GM19452 (cell line): ENCODE results near the gene TBRG1.

ENCODE experiments used
- ATAC-seq: cut with Tn5 transposase; IDR thresholded peaks from one replicate; pipeline ENCODE4 v1.9.1; 2021; ENCODE audit not compliant: unreplicated experiment

TBRG1 gene

DNA sequence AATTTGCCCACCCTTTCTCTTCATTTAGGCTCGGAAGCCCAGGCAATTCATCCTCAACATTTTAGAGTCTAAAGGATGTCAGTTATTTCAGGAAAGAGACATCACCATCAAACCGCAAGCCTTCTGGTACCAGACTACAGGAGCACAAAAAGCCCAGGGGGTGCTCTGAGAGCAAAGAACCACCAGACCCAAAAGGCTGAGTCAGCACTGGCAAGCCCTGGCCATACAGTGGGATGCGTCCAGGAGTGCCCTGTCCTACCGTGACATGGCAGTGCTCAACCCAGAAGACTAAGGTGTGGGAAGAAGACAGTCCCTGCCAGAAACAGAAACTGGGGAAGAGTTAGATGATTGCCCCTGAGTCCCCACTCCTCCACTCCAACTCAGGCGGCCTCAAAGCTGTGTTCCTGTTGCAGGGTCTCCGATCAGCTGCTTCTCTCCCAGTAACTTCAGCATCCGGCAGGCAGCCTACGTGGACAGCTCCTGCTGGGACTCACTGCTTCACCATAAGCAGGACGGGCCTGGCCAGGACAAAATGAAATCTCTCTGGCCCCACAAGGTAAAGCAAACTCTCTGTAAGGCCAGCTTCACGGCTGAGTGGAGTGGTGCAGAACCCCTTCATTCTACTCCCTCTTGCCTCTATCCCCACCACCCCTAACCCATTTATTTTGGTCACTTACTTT, 10.0 kb upstream of the TBRG1 start:
- no peak for ATAC-seq

DNA sequence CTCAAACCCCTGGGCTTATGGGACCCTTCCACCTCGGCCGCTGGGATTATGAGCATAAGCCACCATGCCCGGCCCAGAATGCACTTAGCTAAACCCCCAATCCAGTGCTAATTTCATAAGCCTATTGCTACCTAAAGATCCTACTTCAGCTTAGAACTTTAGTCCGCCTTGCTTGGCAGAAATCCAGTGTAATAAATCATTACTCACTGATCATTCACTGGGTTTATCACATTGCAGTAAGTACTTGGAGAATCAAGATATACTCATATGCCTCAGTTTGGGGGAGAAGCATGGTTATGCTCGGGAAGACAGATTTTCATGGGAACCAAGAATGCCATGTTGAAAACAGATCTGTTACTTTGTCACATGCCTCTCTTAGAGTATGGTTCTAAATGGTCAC, 3.8 kb upstream of the TBRG1 start:
- ATAC-seq = no peak

DNA sequence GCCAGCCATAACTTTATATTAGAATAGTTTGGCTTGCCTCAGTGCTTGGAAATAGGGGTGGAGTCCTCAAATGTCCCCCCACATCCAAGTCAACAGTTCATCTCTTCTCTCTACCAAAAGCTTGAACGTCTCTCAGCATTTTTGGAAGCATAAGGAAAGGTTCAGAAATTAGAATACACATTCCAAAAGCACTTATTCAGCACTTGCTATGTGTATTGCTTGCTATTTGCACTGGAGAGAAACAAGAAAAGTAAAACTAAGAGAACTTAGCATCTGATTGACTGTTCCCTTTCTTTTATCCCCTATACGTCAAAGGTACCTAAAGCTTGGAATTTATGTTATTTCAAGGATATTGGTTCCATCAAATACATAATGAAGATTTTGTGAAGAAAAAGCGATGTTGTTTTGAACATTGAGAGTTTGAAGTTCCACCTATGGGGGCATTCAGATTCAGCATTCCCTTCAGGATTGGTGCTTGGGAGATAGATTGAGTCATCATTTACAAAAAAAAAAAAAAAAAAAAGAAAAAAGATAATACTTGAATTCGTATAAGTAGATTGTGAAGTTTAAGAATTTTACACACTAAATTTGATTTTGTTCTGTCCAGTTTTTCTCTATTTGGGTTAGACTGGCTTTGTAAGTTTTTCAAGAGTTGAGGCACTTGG, 1.3 kb downstream of the TBRG1 start:
- ATAC-seq = no peak

DNA sequence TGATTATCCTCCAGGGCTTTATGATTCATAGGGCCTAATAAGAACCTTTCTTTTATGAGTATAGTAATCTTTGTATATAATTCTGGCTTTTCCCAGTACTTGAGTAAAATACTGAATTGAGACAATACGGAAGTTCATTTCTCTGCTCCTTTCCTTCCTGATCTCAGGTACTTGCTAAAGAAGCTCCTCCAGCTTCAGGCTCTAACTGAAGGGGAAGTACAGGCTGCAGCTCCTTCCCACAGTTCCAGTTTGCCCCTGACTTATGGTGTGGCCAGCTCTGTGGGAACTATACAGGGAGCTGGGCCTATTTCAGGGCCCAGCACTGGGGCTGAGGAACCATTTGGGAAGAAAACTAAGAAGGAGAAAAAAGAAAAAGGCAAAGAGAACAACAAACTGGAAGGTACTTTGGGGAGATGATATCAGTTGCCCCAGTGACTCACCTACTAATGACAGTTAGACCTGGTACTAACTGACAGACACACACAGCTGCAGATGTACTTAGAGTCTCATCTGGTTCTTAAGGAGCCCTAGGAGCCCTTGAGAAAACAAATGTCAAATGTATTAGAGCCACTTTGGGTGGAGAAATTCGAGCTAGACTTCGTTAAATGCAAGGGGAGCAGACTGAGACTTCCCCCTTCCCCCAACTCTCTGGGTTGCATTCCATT, 3.0 kb downstream of the TBRG1 start:
- ATAC-seq = no peak

DNA sequence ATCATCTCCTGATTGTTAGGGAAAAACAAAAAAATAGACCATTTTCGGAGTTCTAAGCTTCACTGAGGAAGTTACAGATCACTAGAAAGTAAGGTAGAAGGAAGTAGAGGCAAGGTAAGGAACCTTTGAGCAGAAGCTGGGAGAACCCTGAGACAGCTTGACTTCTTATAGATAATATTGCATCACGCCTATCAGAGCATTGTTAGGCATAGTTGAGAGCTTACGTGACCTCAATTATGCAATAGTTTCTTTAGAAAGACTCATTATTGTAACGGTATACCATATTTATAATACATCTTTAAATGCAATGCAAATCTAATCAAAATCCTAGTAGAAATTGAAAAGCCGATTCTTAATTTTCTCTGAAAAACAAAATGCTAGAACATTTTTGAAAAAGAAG, 4.9 kb downstream of the TBRG1 start:
- no peak for ATAC-seq

DNA sequence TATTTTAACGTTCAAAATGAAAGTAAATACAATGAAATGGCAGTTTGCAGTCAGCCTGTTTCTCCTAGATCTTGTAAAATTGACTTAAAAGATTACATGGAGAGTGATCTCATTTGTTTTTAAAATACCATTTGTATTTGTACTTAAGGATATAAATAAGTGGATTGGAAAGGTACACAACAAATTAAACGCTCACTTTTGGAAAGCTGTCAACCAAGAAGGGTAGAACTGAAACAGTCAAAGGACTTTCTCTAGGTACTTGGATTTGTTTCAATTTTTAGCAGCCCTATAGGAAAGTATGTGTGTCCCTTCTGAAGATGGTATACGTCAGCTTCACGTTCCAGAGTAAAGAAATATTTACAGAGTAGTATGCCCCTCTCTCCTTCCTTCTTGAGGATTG, 7.3 kb downstream of the TBRG1 start:
- ATAC-seq = no peak

DNA sequence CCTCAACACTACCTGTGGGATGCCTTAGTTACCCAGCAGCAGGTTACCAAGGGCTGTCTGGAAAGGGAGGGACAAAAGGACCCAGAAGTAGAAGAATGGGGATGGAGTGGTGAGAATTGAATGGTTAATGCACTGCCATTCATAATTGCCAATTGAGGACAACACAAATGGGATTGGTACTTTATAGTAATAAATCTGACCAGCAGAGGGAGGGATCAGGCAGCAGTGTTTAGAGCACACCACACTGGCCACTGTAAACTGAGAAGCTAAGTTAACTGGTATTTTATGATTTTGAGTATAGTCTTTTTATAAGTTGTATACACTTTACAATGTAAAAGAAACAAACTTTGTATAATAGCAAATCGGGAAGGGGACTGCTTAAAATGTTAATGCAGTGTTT, 10.7 kb downstream of the TBRG1 start:
- no peak for ATAC-seq

DNA sequence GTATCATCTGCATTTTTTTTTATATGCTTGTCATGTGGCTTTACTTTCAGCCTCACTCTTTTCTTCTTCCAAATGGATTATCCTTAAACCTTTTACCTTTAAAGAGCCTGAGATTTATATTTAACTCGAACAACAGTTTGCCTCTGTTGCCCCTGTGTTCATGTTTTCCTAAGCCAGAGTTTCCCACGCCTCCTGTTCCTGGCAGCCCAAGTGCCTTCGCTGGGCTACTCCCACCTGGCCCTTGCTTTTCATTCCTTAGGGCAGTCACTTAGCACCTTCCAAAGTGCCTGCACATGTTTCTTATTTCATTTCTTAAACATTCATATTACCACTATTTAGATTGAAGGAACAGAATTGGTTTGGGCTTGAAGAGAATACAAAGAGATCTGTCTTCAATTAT, 13.3 kb downstream of the TBRG1 start:
- ATAC-seq = no peak

DNA sequence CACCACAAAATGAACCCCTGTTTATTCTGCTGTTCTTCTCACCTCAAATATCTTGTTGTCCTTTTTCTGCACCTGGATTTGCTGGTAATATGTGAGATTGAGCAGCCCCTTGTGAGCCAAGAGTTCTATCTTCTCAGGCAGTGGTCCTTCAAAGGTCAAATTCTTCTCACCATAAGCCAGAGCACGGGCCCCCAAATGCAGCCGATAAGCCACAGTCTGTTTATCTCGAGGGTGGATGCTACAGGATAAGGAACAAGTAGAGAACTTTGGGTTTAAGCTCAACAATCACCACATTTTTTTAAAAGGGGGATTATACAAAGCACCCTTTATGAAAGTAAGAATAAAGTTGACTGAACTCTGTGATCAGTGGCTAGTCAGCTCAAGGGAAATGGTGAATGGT, 15.8 kb downstream of the TBRG1 start:
- ATAC-seq = no peak

DNA sequence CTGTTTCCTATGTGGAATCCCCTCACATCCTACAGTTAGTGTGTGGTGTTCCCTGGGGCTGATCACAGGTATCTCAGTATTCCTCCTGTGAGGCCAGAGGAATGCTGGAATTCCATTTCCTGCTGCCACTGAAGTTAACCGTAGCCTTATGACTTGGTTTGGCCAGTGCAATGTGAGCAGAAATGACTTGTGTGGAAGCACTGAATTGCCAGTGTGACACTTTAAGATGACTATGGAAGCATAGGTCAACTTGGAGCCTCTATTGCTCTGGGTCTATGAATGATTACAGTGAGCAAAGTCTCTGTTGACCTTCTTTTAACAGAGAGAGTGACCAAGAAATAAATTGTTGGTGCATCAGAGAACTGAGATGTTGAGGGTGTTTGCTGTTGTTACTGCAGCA, 16.5 kb downstream of the TBRG1 start:
- ATAC-seq = no peak

DNA sequence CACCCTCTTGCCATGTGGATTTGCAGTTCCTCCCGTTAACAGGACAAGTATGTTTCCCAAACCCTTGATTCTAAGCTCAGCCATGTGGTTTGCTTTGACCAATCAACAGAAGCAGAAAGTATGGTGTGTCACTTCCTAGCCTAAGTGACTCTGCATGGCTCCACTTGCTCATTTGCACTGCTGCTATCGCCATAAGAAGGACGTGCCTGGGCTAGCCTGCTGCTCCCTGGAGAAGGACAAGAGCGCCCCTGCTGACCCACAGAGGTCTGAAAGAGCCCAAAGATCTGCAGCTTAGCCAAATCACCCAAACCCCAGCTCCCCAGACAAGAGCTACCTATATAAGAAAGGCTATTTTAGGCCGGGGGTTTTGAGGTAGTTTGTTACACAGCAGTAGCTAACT, 18.0 kb downstream of the TBRG1 start:
- no peak for ATAC-seq

DNA sequence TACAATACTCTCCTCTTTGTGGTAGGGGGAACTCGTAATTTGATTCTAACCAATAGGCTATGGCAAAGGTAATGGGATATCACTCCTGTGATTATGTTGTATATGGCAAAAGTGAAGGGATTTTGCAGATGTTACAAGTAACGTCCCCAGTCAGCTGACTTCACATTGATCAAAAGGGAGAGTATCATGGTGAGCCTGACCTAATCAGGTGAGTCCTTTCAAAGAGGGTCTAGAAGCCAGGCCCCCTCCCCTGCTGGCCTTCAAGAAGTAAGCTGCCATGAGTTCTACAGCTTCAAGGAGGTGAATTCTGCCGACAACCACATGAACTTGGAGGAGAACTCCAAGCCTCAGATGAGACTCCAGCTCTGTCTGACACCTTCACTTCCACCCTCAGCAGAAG, 20.0 kb downstream of the TBRG1 start:
- ATAC-seq = no peak

DNA sequence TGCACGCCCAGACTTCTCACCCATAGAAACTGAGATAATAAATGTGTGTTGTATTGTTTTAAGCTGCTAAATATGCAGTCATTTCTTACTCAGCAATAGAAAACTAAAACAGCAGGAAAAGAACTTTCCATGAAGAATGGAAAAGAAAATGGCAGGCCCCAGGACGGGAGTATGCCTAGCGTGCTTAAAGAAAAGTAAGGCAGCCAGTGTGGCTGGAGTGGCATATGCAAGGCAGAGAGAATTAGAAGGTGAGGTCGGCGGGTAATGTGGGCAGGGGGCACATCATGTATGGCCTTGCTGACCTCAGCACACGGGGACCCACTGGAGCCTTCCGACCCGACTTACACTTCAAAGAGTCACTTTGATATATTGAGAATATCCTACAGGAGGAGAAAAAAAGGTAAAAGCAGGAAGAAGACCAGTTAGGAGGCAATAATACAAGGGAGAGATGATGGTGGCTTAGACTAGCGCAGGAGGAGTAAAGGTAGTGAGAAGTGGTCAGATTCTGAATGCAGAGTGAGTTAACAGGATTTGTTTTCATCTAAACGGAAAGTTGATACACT, 20.5 kb downstream of the TBRG1 start:
- ATAC-seq = no peak

DNA sequence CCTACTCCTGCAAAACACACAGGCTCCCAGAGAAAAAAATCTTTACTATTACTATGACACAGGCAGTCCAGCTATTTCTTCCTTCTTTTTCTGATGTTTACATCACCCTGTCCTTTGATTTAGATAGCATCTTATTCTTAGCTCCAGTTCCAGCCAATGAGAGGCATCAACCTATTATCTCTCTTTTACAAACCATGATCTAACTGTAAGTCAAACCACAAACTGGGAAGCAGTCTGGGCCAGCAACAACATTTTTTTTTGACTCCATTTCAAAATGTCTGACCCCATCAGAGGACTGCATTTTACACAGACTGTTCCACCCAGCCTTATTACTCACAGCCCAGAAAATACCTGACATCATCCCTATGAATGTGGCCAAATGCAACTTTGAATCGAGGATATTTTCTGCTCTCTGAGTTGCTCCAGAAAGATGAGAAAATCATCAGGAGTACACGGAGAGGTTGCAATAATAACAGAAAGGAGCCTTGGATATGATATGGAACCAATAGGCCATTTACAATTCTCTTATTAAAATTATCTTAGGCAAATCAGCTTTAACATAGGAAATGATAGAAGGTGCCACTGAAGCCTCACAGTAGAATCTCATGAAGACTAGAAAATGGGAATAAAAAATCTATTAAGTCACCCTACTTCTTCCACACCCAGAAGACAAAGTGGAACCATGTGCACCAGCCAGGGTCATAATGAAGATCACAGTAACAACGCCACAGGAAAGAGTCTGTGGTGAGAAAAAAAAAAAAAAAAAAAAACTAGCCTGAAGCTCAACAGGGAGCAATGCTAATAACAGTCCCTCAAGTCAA, 21.2 kb downstream of the TBRG1 start:
- no peak for ATAC-seq

DNA sequence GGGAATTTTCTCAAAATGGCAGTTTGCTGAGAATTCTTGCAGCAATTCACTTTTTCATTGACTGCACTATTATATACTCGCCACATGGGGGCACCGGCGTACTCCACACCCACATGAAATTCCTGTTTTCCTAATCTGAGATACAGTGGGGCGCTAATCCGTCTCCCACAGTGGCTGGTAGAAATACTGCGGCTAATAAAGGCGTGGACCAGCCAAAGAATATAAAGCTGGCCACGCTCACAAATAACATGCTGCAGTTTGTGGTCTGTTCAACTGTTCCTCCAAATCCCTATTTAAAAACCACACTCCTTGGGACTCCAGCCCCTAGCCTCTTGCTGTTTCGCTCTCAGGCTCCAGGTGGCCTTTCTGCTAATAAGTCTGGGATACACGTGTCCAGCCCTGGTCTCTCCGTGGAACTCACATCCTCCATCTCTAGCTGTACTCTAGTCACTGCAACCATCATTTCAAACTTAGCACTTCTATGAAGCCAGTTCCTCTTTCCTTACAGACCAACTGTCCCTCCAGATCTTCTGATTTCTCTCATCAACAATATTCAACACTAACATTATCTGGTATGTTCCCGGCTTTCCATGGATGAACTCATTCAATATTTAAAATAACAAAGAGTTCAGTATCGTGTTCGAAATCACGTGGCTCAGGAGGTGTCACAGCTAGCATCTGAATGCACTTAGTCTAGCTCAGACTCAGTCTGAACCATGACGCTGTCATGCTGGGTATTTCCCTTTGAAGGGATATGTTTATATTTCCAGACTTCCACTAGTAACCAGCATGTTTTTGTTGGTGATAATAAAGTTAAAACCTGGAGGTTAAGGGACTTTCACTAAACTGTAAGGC, 22.0 kb downstream of the TBRG1 start:
- ATAC-seq = peak; percentile 58

DNA sequence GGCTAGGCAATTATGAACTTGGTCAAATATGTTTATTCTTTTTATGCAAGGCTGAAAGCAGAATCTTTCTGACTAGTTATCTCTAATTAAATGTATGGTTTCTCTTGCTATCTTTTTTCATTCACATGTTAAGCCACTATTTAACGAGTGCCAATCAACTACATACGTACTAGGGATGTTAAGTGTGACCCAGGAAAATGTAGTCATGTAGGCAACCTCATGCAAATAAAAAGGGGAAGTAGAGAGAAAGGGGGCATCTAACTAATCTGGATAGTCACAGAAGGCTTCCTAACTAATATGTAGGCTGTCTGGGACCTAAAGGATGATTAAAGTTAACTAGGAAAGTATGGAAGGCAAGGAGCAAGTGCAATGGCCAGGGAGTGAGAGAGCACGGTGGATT, 23.5 kb downstream of the TBRG1 start:
- no peak for ATAC-seq

DNA sequence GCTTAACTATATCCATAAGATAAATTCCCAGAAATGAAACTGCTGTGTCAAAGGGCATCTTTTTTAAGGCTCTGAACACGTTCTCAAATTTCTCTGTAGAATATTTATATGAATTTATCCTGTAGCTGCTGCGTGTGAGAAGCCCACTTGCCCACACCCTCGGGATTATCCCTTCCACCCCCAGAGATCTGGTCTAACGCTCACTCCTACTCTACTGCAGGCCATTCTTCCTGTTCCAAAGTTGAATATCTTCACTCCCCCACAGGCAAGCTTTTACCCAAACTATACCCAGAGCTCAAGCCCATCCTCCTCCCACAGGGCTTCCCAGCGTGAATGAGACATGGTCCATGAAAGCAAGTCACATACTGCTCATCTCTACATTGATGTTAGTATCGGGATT, 25.9 kb downstream of the TBRG1 start:
- ATAC-seq = no peak

DNA sequence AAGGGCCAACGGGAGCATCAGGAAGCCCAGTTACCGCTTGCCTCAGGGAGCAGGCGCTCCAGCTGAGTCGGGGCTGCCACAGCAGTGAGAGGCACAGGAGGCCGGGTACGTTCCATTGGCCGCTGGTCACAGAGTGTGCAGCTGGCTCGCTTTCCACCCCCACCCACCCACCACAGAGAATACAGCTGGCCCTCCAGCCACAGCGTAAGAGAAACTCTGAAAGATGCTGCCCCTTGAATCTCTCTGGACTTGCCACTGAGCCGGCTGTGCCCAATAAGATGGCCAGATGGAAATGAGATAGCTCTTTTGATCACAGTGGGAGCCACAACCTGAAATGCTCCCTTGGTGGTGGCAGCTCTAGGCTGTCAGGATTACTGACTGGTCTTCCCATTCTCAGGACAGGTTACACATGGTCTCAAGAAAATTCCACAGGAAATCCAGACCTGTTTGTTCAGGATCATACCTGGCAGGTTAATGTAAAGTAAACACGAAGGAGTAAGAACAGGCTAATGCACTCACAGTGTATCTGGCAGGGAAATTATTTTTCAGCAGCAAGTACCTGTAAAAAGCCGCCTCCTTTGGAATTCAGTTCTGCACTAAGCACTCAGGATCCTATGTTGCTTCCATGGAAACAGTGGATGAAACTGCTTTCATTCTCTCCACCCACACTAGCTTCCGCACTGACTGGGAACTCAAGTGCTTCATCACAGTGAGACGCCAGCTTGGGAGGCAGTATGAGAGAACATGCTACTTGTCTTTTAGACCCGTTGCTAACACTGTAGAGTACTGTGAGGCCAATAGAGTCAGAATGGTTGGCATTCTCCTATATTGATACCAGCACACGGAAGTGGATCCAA, 34.3 kb downstream of the TBRG1 start:
- no peak for ATAC-seq

DNA sequence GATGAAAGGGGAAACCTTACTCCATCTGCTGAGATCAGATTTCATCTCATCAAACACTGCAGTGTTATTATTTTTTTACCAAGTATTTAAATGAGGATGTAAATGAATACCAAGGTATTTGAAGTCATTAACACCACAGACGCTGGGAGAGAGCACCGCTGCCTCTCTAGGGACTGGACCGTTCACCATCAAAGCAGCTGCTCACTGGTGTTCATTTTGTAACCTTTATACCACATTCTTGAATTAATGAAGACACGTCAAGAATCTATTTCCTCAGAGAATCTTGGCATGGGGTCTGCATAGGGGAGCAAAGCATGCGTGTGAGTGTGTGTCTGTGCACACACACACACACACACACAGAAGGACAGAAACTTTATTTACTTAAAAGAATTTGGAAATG, 35.2 kb downstream of the TBRG1 start:
- ATAC-seq = no peak

DNA sequence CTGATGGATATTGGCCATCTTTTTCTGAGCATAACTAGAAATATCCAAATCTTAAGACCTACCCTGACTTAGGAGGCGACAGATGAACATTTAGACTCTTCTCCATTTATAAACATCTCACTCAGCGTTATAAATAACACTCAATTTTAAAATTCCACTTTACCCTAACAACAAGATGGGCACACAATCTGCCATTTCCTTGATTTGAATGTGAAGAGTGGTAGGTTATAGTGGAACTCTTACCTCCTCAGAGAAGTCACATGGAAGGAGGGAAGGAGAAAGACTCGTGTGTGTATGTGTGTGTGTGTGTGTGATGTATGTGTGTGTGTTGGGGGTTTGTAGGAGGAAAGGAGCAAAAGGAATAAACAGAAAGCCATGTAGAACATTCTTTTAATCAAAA, 35.8 kb downstream of the TBRG1 start:
- ATAC-seq = no peak
